H1 (cell line): ENCODE measurements around the gene HABP2. TPM values are rescaled to one million over a fixed set of nuclear protein-coding genes. Genes with fewer than 3 reads are reported as not detected.
A peak's percentile ranks its signal among the peaks of the same experiment; 100 is the strongest.

Experiments
- CTCF ChIA-PET: fragments of 300-600 bp; sonication (Branson Sonifier 250); formaldehyde crosslinking; loops from one replicate; lab custom pipeline; 2021; ENCODE audit not compliant: partially characterized antibody; lab: Charles Lee
- POLR2A ChIA-PET: fragments of 300-600 bp; sonication (Branson Sonifier 250); formaldehyde crosslinking; loops from one replicate; lab custom pipeline; 2021; ENCODE audit warnings: inconsistent platforms; ENCODE audit not compliant: partially characterized antibody; lab: Charles Lee
- DNase-seq, 2 experiments: peaks; one replicate each; pipeline versions ENCODE4 v3.0.0 to v3.0.0-alpha.2; 2010 to 2022; ENCODE audit warnings: low spot score in 2 of 2, low read depth in 1 of 2, mixed read lengths in 1 of 2
- FAIRE-seq: peaks from 2 replicates; lab custom pipeline; 2011; peaks lifted over from hg19 to GRCh38; lab: Jason Lieb, UNC
- H2AFZ ChIP-seq: 2 replicates; pipeline ENCODE4 v1.8.1; 2012; ENCODE audit warnings: low read length, inconsistent platforms
- H2AK5ac ChIP-seq: 2 replicates; pipeline ENCODE4 v1.6.1; 2013; ENCODE audit warnings: low read depth, low read length
- H2BK120ac ChIP-seq: replicated peaks from 2 replicates; pipeline ENCODE3; 2013; ENCODE audit warnings: low read depth, low read length, inconsistent platforms
- H2BK12ac ChIP-seq: 2 replicates; pipeline ENCODE4 v1.6.1; 2013; ENCODE audit warnings: low read depth, low read length
- H2BK15ac ChIP-seq: 2 replicates; pipeline ENCODE4 v1.6.1; 2013; ENCODE audit warnings: low read length
- H2BK20ac ChIP-seq: 2 replicates; pipeline ENCODE4 v1.6.1; 2013; ENCODE audit warnings: low read length
- H2BK5ac ChIP-seq: 2 replicates; pipeline ENCODE4 v1.6.1; 2013; ENCODE audit warnings: low read depth, low read length
- H3K14ac ChIP-seq: 2 replicates; pipeline ENCODE4 v1.6.1; 2013; ENCODE audit warnings: inconsistent platforms; ENCODE audit not compliant: insufficient read length
- H3K18ac ChIP-seq: 2 replicates; pipeline ENCODE4 v1.6.1; 2013; ENCODE audit warnings: low read length; ENCODE audit errors: extremely low read depth
- H3K23ac ChIP-seq: 2 replicates; pipeline ENCODE4 v1.6.1; 2013; ENCODE audit warnings: inconsistent platforms; ENCODE audit not compliant: insufficient read length
- H3K23me2 ChIP-seq: 2 replicates; pipeline ENCODE4 v1.6.1; 2013; ENCODE audit warnings: low read depth, low read length
- H3K27ac ChIP-seq: 2 replicates; pipeline ENCODE4 v1.6.1; 2011; ENCODE audit warnings: low read depth, low read length, inconsistent platforms
- H3K27me3 ChIP-seq, 4 experiments: replicated peaks in 1 of 4; 1 replicate in 1 of 4; 2 replicates in 3 of 4; pipeline versions ENCODE4 v1.6.1 to v1.8.1; 2011 to 2013; ENCODE audit warnings: low read length in 3 of 4, mild to moderate bottlenecking in 3 of 4, inconsistent platforms in 2 of 4, mixed read lengths in 2 of 4, moderate library complexity in 1 of 4; ENCODE audit not compliant: control insufficient read depth in 3 of 4, insufficient read depth in 3 of 4; ENCODE audit errors: extremely low read depth in 1 of 4
- H3K36me3 ChIP-seq, 4 experiments: 2 replicates each; pipeline versions ENCODE4 v1.6.1 to v1.8.1; 2011 to 2013; ENCODE audit warnings: mild to moderate bottlenecking in 4 of 4, low read length in 3 of 4, moderate library complexity in 2 of 4, control low read depth in 1 of 4, inconsistent platforms in 1 of 4; ENCODE audit not compliant: insufficient read depth in 4 of 4, control insufficient read depth in 2 of 4
- H3K4ac ChIP-seq: replicated peaks from 2 replicates; pipeline ENCODE3; 2013; ENCODE audit warnings: low read length, low read depth, mixed read lengths, inconsistent platforms; ENCODE audit not compliant: insufficient read length
- H3K4me1 ChIP-seq, 4 experiments: replicated peaks in 1 of 4; 1 replicate in 1 of 4; 2 replicates in 3 of 4; pipeline versions ENCODE4 v1.6.1 to v1.8.1; 2011 to 2013; ENCODE audit warnings: low read length in 3 of 4, inconsistent platforms in 2 of 4, mixed read lengths in 1 of 4; ENCODE audit not compliant: insufficient read depth in 4 of 4, control insufficient read depth in 3 of 4
- H3K4me2 ChIP-seq, 2 experiments: 2 replicates each; pipeline versions ENCODE4 v1.6.1 to v1.8.1; 2011 to 2013; ENCODE audit warnings: low read depth in 2 of 2, low read length in 2 of 2, control low read depth in 1 of 2, inconsistent platforms in 1 of 2, mild to moderate bottlenecking in 1 of 2; ENCODE audit not compliant: insufficient read depth in 1 of 2
- H3K4me3 ChIP-seq, 4 experiments: fragments of 200-600, 300-600 bp in 1 of 4; sonication (generic), shearing (Covaris generic), sonication (Bioruptor Twin) in 1 of 4; 2 replicates each; pipeline versions ENCODE4 v1.5.1 to v1.8.1; 2011 to 2016; ENCODE audit warnings: low read length in 4 of 4, low read depth in 3 of 4, control low read depth in 2 of 4, inconsistent platforms in 2 of 4, mild to moderate bottlenecking in 2 of 4, mixed read lengths in 1 of 4, moderate library complexity in 1 of 4; ENCODE audit not compliant: insufficient read depth in 2 of 4; ENCODE audit errors: extremely low read depth in 1 of 4
- H3K56ac ChIP-seq: replicated peaks from 2 replicates; pipeline ENCODE3; 2013; ENCODE audit warnings: low read depth, mild to moderate bottlenecking, mixed read lengths, low read length, inconsistent platforms; ENCODE audit not compliant: insufficient read length
- H3K79me1 ChIP-seq: 2 replicates; pipeline ENCODE4 v1.6.1; 2013; ENCODE audit warnings: low read depth, low read length, control low read depth
- H3K79me2 ChIP-seq, 2 experiments: 2 replicates each; pipeline versions ENCODE4 v1.6.1 to v1.8.1; 2012 to 2013; ENCODE audit warnings: low read length in 2 of 2, mild to moderate bottlenecking in 2 of 2, inconsistent platforms in 1 of 2; ENCODE audit not compliant: insufficient read depth in 2 of 2, control insufficient read depth in 1 of 2
- H3K9ac ChIP-seq, 4 experiments: replicated peaks in 1 of 4; 1 replicate in 1 of 4; 2 replicates in 3 of 4; pipeline versions ENCODE4 v1.6.1 to v1.8.1; 2011 to 2013; ENCODE audit warnings: low read depth in 3 of 4, low read length in 3 of 4, control low read depth in 2 of 4, mild to moderate bottlenecking in 2 of 4, moderate library complexity in 2 of 4, inconsistent platforms in 1 of 4; ENCODE audit errors: extremely low read depth in 1 of 4
- H3K9me3 ChIP-seq, 2 experiments: 2 replicates each; pipeline versions ENCODE4 v1.6.1 to v1.8.1; 2012 to 2013; ENCODE audit warnings: mild to moderate bottlenecking in 2 of 2, moderate library complexity in 2 of 2, control low read depth in 1 of 2, inconsistent platforms in 1 of 2, low read depth in 1 of 2, low read length in 1 of 2, mixed read lengths in 1 of 2; ENCODE audit not compliant: insufficient read depth in 2 of 2
- H4K20me1 ChIP-seq, 2 experiments: replicated peaks in 1 of 2; 2 replicates each; pipeline versions ENCODE3 to v1.8.1; 2011 to 2013; ENCODE audit warnings: inconsistent platforms in 2 of 2, low read length in 2 of 2, mild to moderate bottlenecking in 1 of 2; ENCODE audit not compliant: insufficient read depth in 2 of 2, control insufficient read depth in 1 of 2
- H4K5ac ChIP-seq: 2 replicates; pipeline ENCODE4 v1.6.1; 2013; ENCODE audit warnings: low read length, low read depth, mixed read lengths, inconsistent platforms; ENCODE audit not compliant: insufficient read length
- H4K8ac ChIP-seq: 2 replicates; pipeline ENCODE4 v1.8.0; 2013; ENCODE audit warnings: mild to moderate bottlenecking, moderate library complexity, low read length, inconsistent platforms; ENCODE audit not compliant: insufficient read depth; ENCODE audit errors: extremely low read depth
- H4K91ac ChIP-seq: replicated peaks from 2 replicates; pipeline ENCODE3; 2013; ENCODE audit warnings: low read length, mixed read lengths, inconsistent platforms; ENCODE audit not compliant: insufficient read length
- ASH2L ChIP-seq: fragments of 200-600, 300-600 bp; sonication (generic); IDR thresholded peaks from one replicate; pipeline ENCODE4 v1.7.1; 2017; ENCODE audit warnings: low read length
- CREB1 ChIP-seq: IDR thresholded peaks from 2 replicates; pipeline ENCODE4 v1.6.1; 2012; ENCODE audit warnings: inconsistent platforms
- GTF2F1 ChIP-seq: IDR thresholded peaks from 2 replicates; pipeline ENCODE4 v1.6.1; 2012; ENCODE audit warnings: low read depth, low read length, improper control_type of control experiment, borderline replicate concordance
- JUN ChIP-seq: IDR thresholded peaks from 2 replicates; pipeline ENCODE4 v1.6.1; 2011; ENCODE audit warnings: low read depth, mild to moderate bottlenecking, improper control_type of control experiment, low read length
- MAX ChIP-seq: IDR thresholded peaks from 2 replicates; pipeline ENCODE4 v1.6.1; 2012; ENCODE audit warnings: inconsistent platforms
- POLR2AphosphoS5 ChIP-seq: IDR thresholded peaks from 2 replicates; pipeline ENCODE4 v1.6.1; 2011; ENCODE audit warnings: low read depth, low read length
- SUZ12 ChIP-seq: fragments of 200-600 bp; sonication (generic); IDR thresholded peaks from 2 replicates; pipeline ENCODE4 v1.6.1; 2012; ENCODE audit warnings: mild to moderate bottlenecking, inconsistent platforms, low read length, moderate library complexity, mixed read lengths
- ZNF274 ChIP-seq: IDR thresholded peaks from 2 replicates; pipeline ENCODE4 v1.7.0; 2012; ENCODE audit warnings: low read length, borderline replicate concordance; ENCODE audit errors: extremely low read depth
- WGBS, 2 experiments: shearing (Covaris generic) in 1 of 2; methylation state at CpG; one replicate each; pipeline versions ENCODE4 v1.1.6 to v1.1.7; 2013 to 2015; ENCODE audit warnings: low lambda C conversion rate in 2 of 2, mixed read lengths in 2 of 2, inconsistent platforms in 1 of 2, low coverage in 1 of 2, missing lambda C conversion rate in 1 of 2; ENCODE audit not compliant: insufficient replicate concordance in 2 of 2, insufficient coverage in 1 of 2, insufficient read length in 1 of 2; ENCODE audit errors: extremely low coverage in 1 of 2, missing lambda C conversion rate in 1 of 2; 5-methylcytosine and 5-hydroxymethylcytosine counted together
- polyA plus RNA-seq, 7 experiments: library from polyadenylated mRNA; depleted of rRNA in 3 of 7; stranded (reverse) in 5 of 7; unstranded in 2 of 7; fragments of >200 nt in 5 of 7; fragments of 200-250 nt in 2 of 7; gene quantifications; 1 replicate in 5 of 7; 2 replicates in 1 of 7; 4 replicates in 1 of 7; pipeline versions ENCODE4 v1.2.1 to v1.2.3, GENCODE V29; 2011 to 2013; ENCODE audit warnings: missing spikeins in 2 of 7, mixed read lengths in 2 of 7
- total RNA-seq: library from RNA; stranded (reverse); fragmentation: NEBNext Ultra II Directional; extraction: Animal tissue kit (Norgen Biotek cat#: 25700); gene quantifications from 2 replicates; pipeline ENCODE4 v1.2.1, GENCODE V29; 2021

HABP2 gene
- total and polyA plus RNA-seq, 2 of the 8 experiments (the other 6 are each of a cell fraction or from before 2014, with no cell fraction given): not detected

GRCh38 chr10:113557903-113558321, 5.1 kb downstream of the HABP2 start:
- Histone ChIP-seq H2AK5ac (no peak overlapping the region), H3K4me3 (peak overlapping the region in 1 of 4 experiments; percentile 5; a peak in 1 of 8 replicates), H4K5ac (no peak overlapping the region), H3K14ac (no peak overlapping the region), H3K9ac (no peak overlapping the region; a peak in 1 of 7 replicates), H3K56ac (no peak overlapping the region), H3K27ac (no peak overlapping the region), H2BK20ac (no peak overlapping the region), H3K23me2 (no peaks in the 10 kb centered on the region), H2BK120ac (no peak overlapping the region), H4K8ac (peak overlapping the region; percentile 35; the same call in 1 of the 2 replicates), H4K20me1 (peaks cover 10 to 17% of the 10 kb centered on the region in 2 experiments), H3K18ac (no peak overlapping the region), H3K9me3 (no peaks in the 10 kb centered on the region), H3K27me3 (peaks cover 88 to 98% (median 95%) of the 10 kb centered on the region in 4 experiments), H2BK12ac (no peak overlapping the region), H3K36me3 (no peaks in the 10 kb centered on the region), H4K91ac (no peak overlapping the region), H3K4me2 (peak overlapping the region; percentile 38 to 51; a peak in 3 of 4 replicates), H2AFZ (no peak overlapping the region), H2BK15ac (no peak overlapping the region), H3K79me1 (no peaks in the 10 kb centered on the region), H3K79me2 (no peaks in the 10 kb centered on the region), H3K4ac (no peak overlapping the region), H3K4me1 (peaks cover 2 to 20% (median 13%) of the 10 kb centered on the region in 4 experiments), H2BK5ac (no peak overlapping the region), H3K23ac (no peak overlapping the region)
- no peak for FAIRE-seq
- WGBS, 2 experiments: 15% methylated on average over 9 of the region's 9 CpGs; no CpG with 5 or more reads in 1 of the 2 experiments
- CTCF ChIA-PET: interaction anchor here (0.7 to 8.7 kb wide), 15 partner anchors 8 to 122 kb away, joined by 3 to 57 read pairs (median 3); no protein-coding TSS in a partner anchor
- POLR2A ChIA-PET: no interaction called here
- peak in 1 of 2 experiments; percentile 54 for DNase-seq
- TF ChIP-seq ZNF274 (no peak), CREB1 (no peak), ASH2L (peak; percentile 30), POLR2AphosphoS5 (no peak), SUZ12 (peak; percentile 25; the same call in 1 of the 2 replicates), GTF2F1 (no peak), MAX (no peak), JUN (no peak; the same call in 1 of the 2 replicates)
